GM23338 (cell line): ENCODE measurements around the gene ST8SIA2. TPM values are rescaled to one million over a fixed set of nuclear protein-coding genes. Genes with fewer than 3 reads are reported as not detected.

Source experiments
- ATAC-seq: fragments of 200-7000 bp; cut with Tn5 transposase; 3 replicates; pipeline ENCODE4 v1.9.1; 2020
- DNase-seq: peaks from one replicate; pipeline ENCODE4 v3.0.0-alpha.2; 2015; ENCODE audit warnings: low spot score
- H2AFZ ChIP-seq: fragments of 200-600 bp; sonication (generic); 2 replicates; pipeline ENCODE4 v1.8.0; 2016; ENCODE audit warnings: antibody characterized with exemption, mild to moderate bottlenecking, moderate library complexity
- H3F3A ChIP-seq: fragments of 200-600 bp; sonication (generic); replicated peaks from 2 replicates; pipeline ENCODE4 v1.8.0; 2017; ENCODE audit warnings: antibody characterized with exemption, mixed run types, low read depth
- H3K27ac ChIP-seq: fragments of 200-600 bp; sonication (generic); 2 replicates; pipeline ENCODE4 v1.6.1; 2016; ENCODE audit warnings: low read depth
- H3K27me3 ChIP-seq: fragments of 200-600 bp; sonication (generic); 2 replicates; pipeline ENCODE4 v1.8.0; 2016; ENCODE audit warnings: mild to moderate bottlenecking, mixed run types, moderate library complexity; ENCODE audit not compliant: insufficient read depth
- H3K36me3 ChIP-seq: fragments of 200-600 bp; sonication (generic); 2 replicates; pipeline ENCODE4 v1.8.0; 2016; ENCODE audit warnings: mild to moderate bottlenecking; ENCODE audit not compliant: insufficient read depth
- H3K4me1 ChIP-seq: fragments of 200-600 bp; sonication (generic); 2 replicates; pipeline ENCODE4 v1.8.0; 2016; ENCODE audit warnings: mild to moderate bottlenecking, moderate library complexity; ENCODE audit not compliant: insufficient read depth
- H3K4me2 ChIP-seq: fragments of 200-600 bp; sonication (generic); 2 replicates; pipeline ENCODE4 v1.7.1; 2017; ENCODE audit warnings: mixed run types
- H3K4me3 ChIP-seq: fragments of 200-600 bp; sonication (generic); 2 replicates; pipeline ENCODE4 v1.6.1; 2016; ENCODE audit warnings: mixed run types
- H3K79me2 ChIP-seq: fragments of 200-600 bp; sonication (generic); replicated peaks from 2 replicates; pipeline ENCODE4 v1.8.0; 2017; ENCODE audit warnings: mild to moderate bottlenecking; ENCODE audit not compliant: insufficient read depth
- H3K9me2 ChIP-seq: fragments of 200-600 bp; sonication (generic); 2 replicates; pipeline ENCODE4 v1.8.0; 2017; ENCODE audit not compliant: insufficient read depth
- H4K20me1 ChIP-seq: fragments of 200-600 bp; sonication (generic); replicated peaks from 2 replicates; pipeline ENCODE4 v1.8.0; 2017; ENCODE audit warnings: mild to moderate bottlenecking; ENCODE audit not compliant: insufficient read depth
- H3K27ac Mint-ChIP-seq: 2 replicates; pipeline ENCODE4 v1.8.0; 2020; ENCODE audit warnings: inconsistent platforms, mild to moderate bottlenecking, moderate library complexity, mixed read lengths
- H3K27me3 Mint-ChIP-seq: 3 replicates; pipeline ENCODE4 v1.8.0; 2022; ENCODE audit warnings: low read depth, mild to moderate bottlenecking, moderate library complexity, mixed read lengths, inconsistent platforms; ENCODE audit not compliant: insufficient read depth, poor library complexity
- H3K36me3 Mint-ChIP-seq: 3 replicates; pipeline ENCODE4 v1.8.0; 2021; ENCODE audit warnings: low read depth, mild to moderate bottlenecking, inconsistent platforms, moderate library complexity, mixed read lengths
- H3K4me1 Mint-ChIP-seq: 3 replicates; pipeline ENCODE4 v1.8.0; 2020; ENCODE audit warnings: mild to moderate bottlenecking, inconsistent platforms, mixed read lengths
- H3K4me3 Mint-ChIP-seq: 3 replicates; pipeline ENCODE4 v1.8.0; 2021; ENCODE audit warnings: moderate library complexity, mild to moderate bottlenecking, inconsistent platforms, mixed read lengths
- H3K9me3 Mint-ChIP-seq: 3 replicates; pipeline ENCODE4 v1.8.0; 2020; ENCODE audit warnings: moderate library complexity, mild to moderate bottlenecking, inconsistent platforms, mixed read lengths
- CREB1 ChIP-seq: fragments of 250-450 bp; sonication (Bioruptor Pico); IDR thresholded peaks from 2 replicates; pipeline ENCODE4 v1.5.0; 2020; ENCODE audit warnings: low read depth, mild to moderate bottlenecking, moderate library complexity
- ETS1 ChIP-seq: IDR thresholded peaks from 2 replicates; pipeline ENCODE4 v1.6.1; 2016; ENCODE audit warnings: antibody characterized with exemption
- EZH2 ChIP-seq: fragments of 200-600 bp; sonication (generic); IDR thresholded peaks from one replicate; pipeline ENCODE4 v1.8.0; 2017; ENCODE audit warnings: antibody characterized with exemption, mild to moderate bottlenecking, low read depth; ENCODE audit not compliant: unreplicated experiment
- EZH2phosphoT487 ChIP-seq: fragments of 200-600 bp; sonication (generic); IDR thresholded peaks from one replicate; pipeline ENCODE4 v1.8.1; 2018; ENCODE audit warnings: antibody characterized with exemption; ENCODE audit not compliant: unreplicated experiment
- JUNB ChIP-seq: IDR thresholded peaks from one replicate; pipeline ENCODE4 v1.6.1; 2016; ENCODE audit warnings: antibody characterized with exemption; ENCODE audit not compliant: unreplicated experiment
- NANOG ChIP-seq: IDR thresholded peaks from 2 replicates; pipeline ENCODE4 v1.6.1; 2016; ENCODE audit warnings: antibody characterized with exemption, borderline replicate concordance
- POLR2AphosphoS5 ChIP-seq: IDR thresholded peaks from 2 replicates; pipeline ENCODE4 v1.6.1; 2016; ENCODE audit warnings: antibody characterized with exemption, low read depth
- REST ChIP-seq: IDR thresholded peaks from one replicate; pipeline ENCODE4 v1.6.1; 2018; ENCODE audit warnings: antibody characterized with exemption; ENCODE audit not compliant: unreplicated experiment
- STAT1 ChIP-seq: IDR thresholded peaks from one replicate; pipeline ENCODE4 v1.6.1; 2016; ENCODE audit warnings: antibody characterized with exemption; ENCODE audit not compliant: unreplicated experiment
- ZNF114 ChIP-seq: fragments of 250-450 bp; sonication (Bioruptor Pico); IDR thresholded peaks from 2 replicates; pipeline ENCODE4 v1.5.0; 2020; ENCODE audit warnings: mild to moderate bottlenecking, moderate library complexity
- ZNF331 ChIP-seq: fragments of 250-450 bp; sonication (Bioruptor Pico); IDR thresholded peaks from 2 replicates; pipeline ENCODE4 v1.5.0; 2020; ENCODE audit warnings: low read depth, mild to moderate bottlenecking, moderate library complexity
- ZNF462 ChIP-seq: fragments of 250-450 bp; sonication (Bioruptor Pico); IDR thresholded peaks from 2 replicates; pipeline ENCODE4 v1.5.0; 2020; ENCODE audit warnings: mild to moderate bottlenecking, moderate library complexity
- polyA plus RNA-seq: library from polyadenylated mRNA; unstranded; fragments of >200 nt; fragmentation: Nextera tagmentation; extraction: Ambion mirVana; gene quantifications from 2 replicates; pipeline ENCODE4 v1.2.1, GENCODE V29; 2016
- total RNA-seq: library from RNA; depleted of rRNA; stranded (reverse); fragments of >200 nt; shearing (Covaris generic); gene quantifications from 2 replicates; pipeline ENCODE4 v1.2.3, GENCODE V29; 2014

ST8SIA2 gene
- total and polyA plus RNA-seq, 2 experiments from 2014 or later, result 0.66 to 1.2 TPM

- TF ChIP-seq ZNF462 (CRISPR knock-in tag) (no peak), STAT1 (no peak), EZH2 (no peak), ETS1 (no peak), JUNB (no peak), CREB1 (CRISPR knock-in tag) (no peak), ZNF331 (no peak), NANOG (no peak)
These were observed 59.9 kb downstream of the ST8SIA2 start (continued) for GRCh38 chr15:92453607-92454006.

GRCh38 chr15:92454555-92455105 lies 60.9 kb downstream of the ST8SIA2 start:
- Histone ChIP-seq H3K27ac (no peak overlapping the region), H2AFZ (no peak overlapping the region), H3K79me2 (no peaks in the 10 kb centered on the region), H3K9me2 (no peaks in the 10 kb centered on the region), H3K4me2 (no peak overlapping the region), H3K27me3 (no peaks in the 10 kb centered on the region), H3F3A (no peaks in the 10 kb centered on the region), H4K20me1 (no peaks in the 10 kb centered on the region), H3K4me3 (no peak overlapping the region), H3K36me3 (no peaks in the 10 kb centered on the region), H3K4me1 (no peaks in the 10 kb centered on the region)
- Mint-ChIP-seq H3K27ac (no peak overlapping the region), H3K36me3 (no peaks in the 10 kb centered on the region; the same call in 2 of the 3 replicates), H3K9me3 (no peaks in the 10 kb centered on the region), H3K4me3 (no peak overlapping the region), H3K27me3 (peaks cover 2% of the 10 kb centered on the region), H3K4me1 (no peaks in the 10 kb centered on the region)
- DNase-seq (no peak), ATAC-seq (no peak)
- TF ChIP-seq REST (no peak), POLR2AphosphoS5 (no peak), ETS1 (no peak), ZNF114 (CRISPR knock-in tag) (no peak), EZH2phosphoT487 (no peak), JUNB (no peak), CREB1 (CRISPR knock-in tag) (no peak), ZNF331 (no peak)
